WERI-Rb-1 (cell line): Measurements from ENCODE around the gene TRPM8.

Experiments
- DNase-seq: peaks from one replicate; pipeline ENCODE4 v3.0.0-alpha.2; 2020
- H3K27ac ChIP-seq: fragments of 250-450 bp; sonication (Bioruptor Pico); 2 replicates; pipeline ENCODE4 v1.5.1; 2020; ENCODE audit warnings: mild to moderate bottlenecking, moderate library complexity
- H3K27me3 ChIP-seq: fragments of 250-450 bp; sonication (Bioruptor Pico); 2 replicates; pipeline ENCODE4 v1.5.1; 2021; ENCODE audit warnings: mild to moderate bottlenecking, low read depth, moderate library complexity; ENCODE audit not compliant: insufficient read depth, severe bottlenecking
- H3K36me3 ChIP-seq: fragments of 250-450 bp; sonication (Bioruptor Pico); 2 replicates; pipeline ENCODE4 v1.5.1; 2020; ENCODE audit warnings: mild to moderate bottlenecking, moderate library complexity
- H3K4me3 ChIP-seq: 2 replicates; pipeline ENCODE4 v1.5.1; 2011; ENCODE audit warnings: low read depth, mild to moderate bottlenecking, control low read depth, low read length
- H3K9me3 ChIP-seq: fragments of 250-450 bp; sonication (Bioruptor Pico); 2 replicates; pipeline ENCODE4 v1.5.1; 2021; ENCODE audit warnings: mild to moderate bottlenecking, moderate library complexity; ENCODE audit not compliant: severe bottlenecking
- CTCF ChIP-seq: IDR thresholded peaks from 2 replicates; pipeline ENCODE4 v1.5.1; 2011; ENCODE audit warnings: low read depth, mild to moderate bottlenecking, control low read depth, inconsistent platforms, low read length

TRPM8 gene

GRCh38 chr2:234044157-234044556, 127.0 kb downstream of the TRPM8 start:
- H3K9me3 ChIP-seq: no peaks in the 10 kb centered on the region
- no peaks in the 10 kb centered on the region for H3K27me3 ChIP-seq
- H3K4me3 ChIP-seq: no peak overlapping the region
- no peaks in the 10 kb centered on the region for H3K36me3 ChIP-seq
- DNase-seq: no peak
- H3K27ac ChIP-seq: no peak overlapping the region
- no peak for TF ChIP-seq CTCF

GRCh38 chr2:234046521-234046920, 129.3 kb downstream of the TRPM8 start:
- Histone ChIP-seq H3K27ac (peak overlapping the region; percentile 32), H3K36me3 (no peaks in the 10 kb centered on the region), H3K4me3 (no peak overlapping the region; the same call in 1 of the 2 replicates), H3K9me3 (no peaks in the 10 kb centered on the region), H3K27me3 (no peaks in the 10 kb centered on the region)
- TF ChIP-seq CTCF: no peak
- no peak for DNase-seq

- H3K36me3 ChIP-seq: no peaks in the 10 kb centered on the region
- no peak overlapping the region for H3K4me3 ChIP-seq
- H3K9me3 ChIP-seq: no peaks in the 10 kb centered on the region
- peak; percentile 34; the same call in 1 of the 2 replicates for TF ChIP-seq CTCF
- H3K27ac ChIP-seq: no peak overlapping the region
- H3K27me3 ChIP-seq: no peaks in the 10 kb centered on the region
- DNase-seq: peak; percentile 25
Measured at GRCh38 chr2:234047361-234047760, 130.2 kb downstream of the TRPM8 start.

GRCh38 chr2:234048049-234048448, 130.9 kb downstream of the TRPM8 start:
- TF ChIP-seq CTCF: no peak
- Histone ChIP-seq H3K4me3 (no peak overlapping the region), H3K9me3 (no peaks in the 10 kb centered on the region), H3K27ac (no peak overlapping the region), H3K36me3 (no peaks in the 10 kb centered on the region), H3K27me3 (no peaks in the 10 kb centered on the region)
- DNase-seq: no peak

GRCh38 chr2:234050455-234051135, 133.4 kb downstream of the TRPM8 start, which contains the start of gene SPP2:
Gene SPP2 (plus strand): TSS chr2:234050702. CDS start chr2:234050787, 85 bp downstream.
- no peak for DNase-seq
- no peak within 1 kb of the TSS for H3K4me3 ChIP-seq
- H3K27me3 ChIP-seq: no peaks in the 10 kb centered on the region
- no peaks in the 10 kb centered on the region for H3K9me3 ChIP-seq
- H3K27ac ChIP-seq: no peak within 1 kb of the TSS
- TF ChIP-seq CTCF: no peak
- H3K36me3 ChIP-seq: no peaks in the 10 kb centered on the region
